H1 (cell line): ENCODE data around the gene ZMAT5. TPM values are rescaled to one million over a fixed set of nuclear protein-coding genes. Genes with fewer than 3 reads are reported as not detected.

Experiments
- FOSL1 ChIP-seq: IDR thresholded peaks from 2 replicates; pipeline ENCODE4 v1.6.1; 2011; ENCODE audit warnings: mild to moderate bottlenecking, low read depth, low read length, moderate library complexity; ENCODE audit not compliant: insufficient read depth
- GABPA ChIP-seq: IDR thresholded peaks from 2 replicates; pipeline ENCODE4 v1.6.1; 2011; ENCODE audit warnings: mild to moderate bottlenecking, low read length, moderate library complexity, borderline replicate concordance; ENCODE audit not compliant: insufficient read depth
- POLR2AphosphoS5 ChIP-seq: IDR thresholded peaks from 2 replicates; pipeline ENCODE4 v1.6.1; 2011; ENCODE audit warnings: low read depth, low read length
- TEAD4 ChIP-seq: IDR thresholded peaks from 2 replicates; pipeline ENCODE4 v1.6.1; 2012; ENCODE audit warnings: low read depth, low read length, inconsistent platforms, mixed read lengths
- polyA plus RNA-seq, 7 experiments: library from polyadenylated mRNA; depleted of rRNA in 3 of 7; stranded (reverse) in 5 of 7; unstranded in 2 of 7; fragments of >200 nt in 5 of 7; fragments of 200-250 nt in 2 of 7; gene quantifications; 1 replicate in 5 of 7; 2 replicates in 1 of 7; 4 replicates in 1 of 7; pipeline versions ENCODE4 v1.2.1 to v1.2.3, GENCODE V29; 2011 to 2013; ENCODE audit warnings: missing spikeins in 2 of 7, mixed read lengths in 2 of 7
- total RNA-seq: library from RNA; stranded (reverse); fragmentation: NEBNext Ultra II Directional; extraction: Animal tissue kit (Norgen Biotek cat#: 25700); gene quantifications from 2 replicates; pipeline ENCODE4 v1.2.1, GENCODE V29; 2021
- TF ChIP-seq, protein P1 (sequence below): fragments of 300-600 bp; sonication (generic); IDR thresholded peaks from 2 replicates; pipeline ENCODE4 v1.7.1; 2012; ENCODE audit warnings: low read length, moderate library complexity, mild to moderate bottlenecking, inconsistent platforms; ENCODE audit not compliant: insufficient replicate concordance

Gene ZMAT5
- total and polyA plus RNA-seq, 2 of the 8 experiments (the other 6 are each of a cell fraction or from before 2014, with no cell fraction given), result 14.0 to 38.3 TPM

DNA sequence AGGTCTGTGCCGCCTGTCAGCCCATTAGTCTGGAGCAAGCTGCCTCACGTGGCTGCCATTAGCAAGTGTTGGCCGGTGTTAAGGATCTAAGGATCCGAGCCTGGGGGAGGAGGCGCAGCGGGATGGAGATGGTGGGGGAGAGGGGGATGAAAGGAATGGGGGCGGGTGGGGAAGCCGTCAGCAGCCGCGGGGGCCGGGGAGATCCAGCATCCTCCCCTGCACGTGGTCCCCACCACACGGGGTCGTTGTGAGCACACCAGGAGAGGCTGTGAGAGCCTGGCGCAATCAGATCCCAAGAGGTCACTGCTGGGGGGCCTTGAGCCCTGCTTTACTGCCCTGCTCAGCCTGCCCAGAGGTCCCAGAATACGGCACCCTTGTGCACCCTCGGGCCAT lies 39.7 kb downstream of the ZMAT5 start (continued):
- TF ChIP-seq, protein P1, sequence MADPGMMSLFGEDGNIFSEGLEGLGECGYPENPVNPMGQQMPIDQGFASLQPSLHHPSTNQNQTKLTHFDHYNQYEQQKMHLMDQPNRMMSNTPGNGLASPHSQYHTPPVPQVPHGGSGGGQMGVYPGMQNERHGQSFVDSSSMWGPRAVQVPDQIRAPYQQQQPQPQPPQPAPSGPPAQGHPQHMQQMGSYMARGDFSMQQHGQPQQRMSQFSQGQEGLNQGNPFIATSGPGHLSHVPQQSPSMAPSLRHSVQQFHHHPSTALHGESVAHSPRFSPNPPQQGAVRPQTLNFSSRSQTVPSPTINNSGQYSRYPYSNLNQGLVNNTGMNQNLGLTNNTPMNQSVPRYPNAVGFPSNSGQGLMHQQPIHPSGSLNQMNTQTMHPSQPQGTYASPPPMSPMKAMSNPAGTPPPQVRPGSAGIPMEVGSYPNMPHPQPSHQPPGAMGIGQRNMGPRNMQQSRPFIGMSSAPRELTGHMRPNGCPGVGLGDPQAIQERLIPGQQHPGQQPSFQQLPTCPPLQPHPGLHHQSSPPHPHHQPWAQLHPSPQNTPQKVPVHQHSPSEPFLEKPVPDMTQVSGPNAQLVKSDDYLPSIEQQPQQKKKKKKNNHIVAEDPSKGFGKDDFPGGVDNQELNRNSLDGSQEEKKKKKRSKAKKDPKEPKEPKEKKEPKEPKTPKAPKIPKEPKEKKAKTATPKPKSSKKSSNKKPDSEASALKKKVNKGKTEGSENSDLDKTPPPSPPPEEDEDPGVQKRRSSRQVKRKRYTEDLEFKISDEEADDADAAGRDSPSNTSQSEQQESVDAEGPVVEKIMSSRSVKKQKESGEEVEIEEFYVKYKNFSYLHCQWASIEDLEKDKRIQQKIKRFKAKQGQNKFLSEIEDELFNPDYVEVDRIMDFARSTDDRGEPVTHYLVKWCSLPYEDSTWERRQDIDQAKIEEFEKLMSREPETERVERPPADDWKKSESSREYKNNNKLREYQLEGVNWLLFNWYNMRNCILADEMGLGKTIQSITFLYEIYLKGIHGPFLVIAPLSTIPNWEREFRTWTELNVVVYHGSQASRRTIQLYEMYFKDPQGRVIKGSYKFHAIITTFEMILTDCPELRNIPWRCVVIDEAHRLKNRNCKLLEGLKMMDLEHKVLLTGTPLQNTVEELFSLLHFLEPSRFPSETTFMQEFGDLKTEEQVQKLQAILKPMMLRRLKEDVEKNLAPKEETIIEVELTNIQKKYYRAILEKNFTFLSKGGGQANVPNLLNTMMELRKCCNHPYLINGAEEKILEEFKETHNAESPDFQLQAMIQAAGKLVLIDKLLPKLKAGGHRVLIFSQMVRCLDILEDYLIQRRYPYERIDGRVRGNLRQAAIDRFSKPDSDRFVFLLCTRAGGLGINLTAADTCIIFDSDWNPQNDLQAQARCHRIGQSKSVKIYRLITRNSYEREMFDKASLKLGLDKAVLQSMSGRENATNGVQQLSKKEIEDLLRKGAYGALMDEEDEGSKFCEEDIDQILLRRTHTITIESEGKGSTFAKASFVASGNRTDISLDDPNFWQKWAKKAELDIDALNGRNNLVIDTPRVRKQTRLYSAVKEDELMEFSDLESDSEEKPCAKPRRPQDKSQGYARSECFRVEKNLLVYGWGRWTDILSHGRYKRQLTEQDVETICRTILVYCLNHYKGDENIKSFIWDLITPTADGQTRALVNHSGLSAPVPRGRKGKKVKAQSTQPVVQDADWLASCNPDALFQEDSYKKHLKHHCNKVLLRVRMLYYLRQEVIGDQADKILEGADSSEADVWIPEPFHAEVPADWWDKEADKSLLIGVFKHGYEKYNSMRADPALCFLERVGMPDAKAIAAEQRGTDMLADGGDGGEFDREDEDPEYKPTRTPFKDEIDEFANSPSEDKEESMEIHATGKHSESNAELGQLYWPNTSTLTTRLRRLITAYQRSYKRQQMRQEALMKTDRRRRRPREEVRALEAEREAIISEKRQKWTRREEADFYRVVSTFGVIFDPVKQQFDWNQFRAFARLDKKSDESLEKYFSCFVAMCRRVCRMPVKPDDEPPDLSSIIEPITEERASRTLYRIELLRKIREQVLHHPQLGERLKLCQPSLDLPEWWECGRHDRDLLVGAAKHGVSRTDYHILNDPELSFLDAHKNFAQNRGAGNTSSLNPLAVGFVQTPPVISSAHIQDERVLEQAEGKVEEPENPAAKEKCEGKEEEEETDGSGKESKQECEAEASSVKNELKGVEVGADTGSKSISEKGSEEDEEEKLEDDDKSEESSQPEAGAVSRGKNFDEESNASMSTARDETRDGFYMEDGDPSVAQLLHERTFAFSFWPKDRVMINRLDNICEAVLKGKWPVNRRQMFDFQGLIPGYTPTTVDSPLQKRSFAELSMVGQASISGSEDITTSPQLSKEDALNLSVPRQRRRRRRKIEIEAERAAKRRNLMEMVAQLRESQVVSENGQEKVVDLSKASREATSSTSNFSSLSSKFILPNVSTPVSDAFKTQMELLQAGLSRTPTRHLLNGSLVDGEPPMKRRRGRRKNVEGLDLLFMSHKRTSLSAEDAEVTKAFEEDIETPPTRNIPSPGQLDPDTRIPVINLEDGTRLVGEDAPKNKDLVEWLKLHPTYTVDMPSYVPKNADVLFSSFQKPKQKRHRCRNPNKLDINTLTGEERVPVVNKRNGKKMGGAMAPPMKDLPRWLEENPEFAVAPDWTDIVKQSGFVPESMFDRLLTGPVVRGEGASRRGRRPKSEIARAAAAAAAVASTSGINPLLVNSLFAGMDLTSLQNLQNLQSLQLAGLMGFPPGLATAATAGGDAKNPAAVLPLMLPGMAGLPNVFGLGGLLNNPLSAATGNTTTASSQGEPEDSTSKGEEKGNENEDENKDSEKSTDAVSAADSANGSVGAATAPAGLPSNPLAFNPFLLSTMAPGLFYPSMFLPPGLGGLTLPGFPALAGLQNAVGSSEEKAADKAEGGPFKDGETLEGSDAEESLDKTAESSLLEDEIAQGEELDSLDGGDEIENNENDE, result no peak
- TF ChIP-seq POLR2AphosphoS5 (no peak), FOSL1 (no peak), GABPA (no peak), TEAD4 (no peak)
- TF ChIP-seq, all 59 proteins: peak for 6
